ENCODE data around the gene ATRN. TPM values are rescaled to one million over a fixed set of nuclear protein-coding genes. Genes with fewer than 3 reads are reported as not detected.
A peak's percentile ranks its signal among the peaks of the same experiment; 100 is the strongest.

Gene ATRN
- total RNA-seq, 1 donor, result 35.2 TPM

DNA sequence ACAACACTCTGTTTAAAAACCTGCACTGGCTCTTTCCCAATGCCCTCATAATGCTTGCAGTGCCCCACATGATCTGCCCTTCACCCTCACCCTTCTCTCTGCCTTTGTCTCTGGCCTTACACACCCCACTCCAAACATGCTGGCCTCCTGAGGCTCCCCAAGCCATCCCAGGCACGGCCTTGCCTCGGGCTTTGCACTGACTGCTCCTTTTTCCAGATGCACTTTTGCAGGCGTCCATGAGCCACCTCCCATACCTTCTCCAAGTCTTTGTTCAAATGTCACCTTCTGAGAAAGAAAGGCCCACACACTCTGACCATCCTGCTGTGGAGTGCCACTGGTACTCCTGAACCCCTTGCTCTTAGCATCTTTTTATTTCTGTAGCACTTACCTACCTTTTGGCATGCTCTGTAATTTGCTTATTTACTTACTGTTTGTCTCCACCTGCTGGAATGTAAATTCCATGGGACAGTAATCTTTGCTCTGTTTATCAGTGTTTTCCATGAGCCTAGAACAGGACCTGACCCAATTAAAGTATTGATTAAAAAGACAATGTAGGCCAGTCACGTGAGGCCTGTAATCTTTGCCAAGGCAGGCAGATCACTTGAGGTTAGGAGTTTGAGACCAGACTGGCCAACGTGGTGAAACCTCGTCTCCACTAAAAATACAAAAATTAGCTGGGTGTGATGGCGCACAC is 161.6 kb downstream of the ATRN start:
- H3K4me3 ChIP-seq (ENCODE audit: low read depth, low read length), result no peak overlapping the region
- no peak for DNase-seq (ENCODE audit: low read depth)
- TF ChIP-seq, protein P1, sequence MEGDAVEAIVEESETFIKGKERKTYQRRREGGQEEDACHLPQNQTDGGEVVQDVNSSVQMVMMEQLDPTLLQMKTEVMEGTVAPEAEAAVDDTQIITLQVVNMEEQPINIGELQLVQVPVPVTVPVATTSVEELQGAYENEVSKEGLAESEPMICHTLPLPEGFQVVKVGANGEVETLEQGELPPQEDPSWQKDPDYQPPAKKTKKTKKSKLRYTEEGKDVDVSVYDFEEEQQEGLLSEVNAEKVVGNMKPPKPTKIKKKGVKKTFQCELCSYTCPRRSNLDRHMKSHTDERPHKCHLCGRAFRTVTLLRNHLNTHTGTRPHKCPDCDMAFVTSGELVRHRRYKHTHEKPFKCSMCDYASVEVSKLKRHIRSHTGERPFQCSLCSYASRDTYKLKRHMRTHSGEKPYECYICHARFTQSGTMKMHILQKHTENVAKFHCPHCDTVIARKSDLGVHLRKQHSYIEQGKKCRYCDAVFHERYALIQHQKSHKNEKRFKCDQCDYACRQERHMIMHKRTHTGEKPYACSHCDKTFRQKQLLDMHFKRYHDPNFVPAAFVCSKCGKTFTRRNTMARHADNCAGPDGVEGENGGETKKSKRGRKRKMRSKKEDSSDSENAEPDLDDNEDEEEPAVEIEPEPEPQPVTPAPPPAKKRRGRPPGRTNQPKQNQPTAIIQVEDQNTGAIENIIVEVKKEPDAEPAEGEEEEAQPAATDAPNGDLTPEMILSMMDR (IDR thresholded peaks at IDR 0.05; ENCODE audit: insufficient read depth, low read length), result no peak

DNA sequence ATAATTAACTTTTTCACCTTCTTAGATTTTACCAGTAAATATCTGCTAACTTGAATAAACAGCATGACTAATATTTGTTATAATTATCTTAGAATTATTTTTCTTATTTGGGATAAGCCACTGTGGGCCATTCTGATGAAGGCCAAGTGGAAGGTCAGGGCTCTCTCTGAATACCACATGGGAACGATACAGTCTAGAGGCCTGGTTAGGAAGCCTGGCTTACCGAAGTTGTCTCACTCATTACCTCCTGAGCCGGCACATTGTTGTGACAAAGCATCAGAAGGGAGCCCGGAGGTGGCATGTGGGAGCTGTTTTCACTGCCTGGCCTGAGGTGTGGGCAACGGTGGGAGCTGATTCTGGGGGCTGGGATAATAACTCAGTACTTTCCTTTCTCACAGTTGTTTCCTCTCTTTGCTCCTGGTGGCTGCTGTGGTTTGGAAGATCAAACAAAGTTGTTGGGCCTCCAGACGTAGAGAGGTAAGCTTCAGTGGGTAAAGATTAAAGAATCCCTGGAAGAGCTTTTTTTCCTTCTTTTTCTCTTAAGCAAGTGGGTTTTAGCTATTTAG is 163.2 kb downstream of the ATRN start:
- no peak overlapping the region for H3K4me3 ChIP-seq (ENCODE audit: low read depth, low read length)
- TF ChIP-seq, protein P1 (IDR thresholded peaks at IDR 0.05; ENCODE audit: insufficient read depth, low read length), result no peak
- no peak for DNase-seq (ENCODE audit: low read depth)

DNA sequence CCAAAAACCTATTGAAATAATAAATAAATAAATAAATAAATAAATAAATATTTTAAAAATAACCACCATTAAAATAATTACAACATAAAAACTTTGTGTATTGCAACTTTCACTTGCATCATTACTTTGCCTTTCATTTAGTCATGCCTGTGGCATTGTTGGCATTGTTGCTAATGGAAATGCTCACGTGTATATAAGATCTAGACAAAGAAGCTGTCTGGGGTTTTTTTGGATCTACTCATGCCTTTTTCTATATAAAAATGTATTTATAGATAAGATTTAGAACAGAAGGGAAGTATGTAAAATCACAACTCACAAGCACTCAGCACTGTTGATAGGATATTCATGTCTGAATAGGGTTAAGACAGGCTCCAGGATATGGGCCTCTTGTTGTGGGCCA is 164.5 kb downstream of the ATRN start:
- H3K4me3 ChIP-seq (ENCODE audit: low read depth, low read length), result no peak overlapping the region
- TF ChIP-seq, protein P1 (IDR thresholded peaks at IDR 0.05; ENCODE audit: insufficient read depth, low read length), result no peak
- peak; percentile 6 for DNase-seq (ENCODE audit: low read depth)

DNA sequence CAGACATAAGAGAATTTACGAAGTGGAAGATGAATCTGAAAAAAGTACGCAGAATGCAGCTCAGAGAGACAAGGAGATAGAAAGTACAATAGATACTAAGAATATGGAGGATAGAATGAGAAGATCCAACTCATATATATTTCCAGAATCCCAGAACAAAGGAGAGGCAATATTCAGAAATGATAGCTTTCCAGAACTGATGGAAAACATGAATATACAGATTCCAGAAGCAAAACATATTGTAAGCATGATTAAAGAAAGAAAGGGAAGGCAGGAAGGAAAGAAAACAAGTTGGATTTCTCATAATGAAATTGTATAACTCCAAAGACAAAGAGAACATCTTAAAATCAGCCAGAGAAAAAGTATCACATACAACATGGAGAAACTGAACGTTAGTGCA is 169.4 kb downstream of the ATRN start:
- no peak overlapping the region for H3K4me3 ChIP-seq (ENCODE audit: low read depth, low read length)
- TF ChIP-seq, protein P1 (IDR thresholded peaks at IDR 0.05; ENCODE audit: insufficient read depth, low read length), result no peak
- no peak for DNase-seq (ENCODE audit: low read depth)

DNA sequence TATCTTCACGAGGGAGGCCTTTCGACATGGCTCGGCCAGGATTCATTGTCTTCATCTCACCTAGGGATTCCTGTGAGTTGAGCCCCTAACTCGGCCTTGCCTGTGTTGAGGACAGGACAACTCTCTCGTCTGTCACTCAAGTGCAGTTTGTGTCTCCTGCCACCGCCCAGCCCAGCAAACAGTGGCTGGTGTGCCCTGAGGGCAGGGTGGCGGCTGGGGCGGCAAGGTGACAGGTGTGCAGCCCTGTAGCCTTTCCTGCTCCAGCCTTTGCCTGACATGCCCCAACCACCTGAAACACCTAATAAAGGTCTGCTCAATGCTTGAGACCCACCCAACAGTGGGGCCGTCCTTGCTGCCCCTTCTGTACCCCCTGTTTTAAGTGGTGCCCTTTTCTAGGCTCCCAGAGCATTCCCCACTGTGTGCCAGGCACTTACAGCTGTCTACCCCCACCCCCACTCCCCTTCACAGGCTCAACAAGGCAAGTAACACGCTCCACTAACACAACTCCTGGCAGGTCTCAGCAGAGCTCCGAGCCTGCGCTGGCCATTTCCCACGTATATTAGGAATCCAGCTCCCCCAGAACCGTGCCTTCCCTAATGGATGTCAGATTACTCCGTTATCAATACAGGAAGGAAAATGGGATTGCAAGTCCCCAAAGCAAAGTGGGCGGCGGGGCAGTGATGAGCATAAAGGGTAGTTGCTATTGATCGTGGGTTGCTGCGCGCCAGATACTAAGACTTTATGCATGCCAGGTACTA is 174.7 kb downstream of the ATRN start:
- DNase-seq (ENCODE audit: low read depth), result no peak
- H3K4me3 ChIP-seq (ENCODE audit: low read depth, low read length), result no peak overlapping the region
- TF ChIP-seq, protein P1 (IDR thresholded peaks at IDR 0.05; ENCODE audit: insufficient read depth, low read length), result no peak

DNA sequence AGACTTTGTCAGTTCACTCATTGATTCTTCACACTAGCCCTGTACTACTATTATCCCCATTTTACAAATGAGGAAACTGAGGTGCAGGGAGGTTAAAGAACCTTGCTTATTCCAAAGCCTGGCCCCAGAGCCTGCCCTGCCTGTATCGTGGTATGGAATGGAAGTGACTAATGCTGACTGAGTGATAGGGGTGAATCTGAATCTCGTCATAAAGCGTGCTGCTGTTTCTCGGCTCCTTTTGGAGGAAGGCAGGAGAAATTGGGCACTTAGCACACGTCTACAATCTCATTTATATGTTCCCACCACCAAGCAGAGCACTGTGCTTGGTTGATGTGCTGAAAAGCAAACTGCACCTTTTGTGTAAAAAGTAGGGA is 175.2 kb downstream of the ATRN start:
- no peak overlapping the region for H3K4me3 ChIP-seq (ENCODE audit: low read depth, low read length)
- no peak for DNase-seq (ENCODE audit: low read depth)
- TF ChIP-seq, protein P1 (IDR thresholded peaks at IDR 0.05; ENCODE audit: insufficient read depth, low read length), result no peak
